NCI-H524 treated with DMSO at 0.1 percent for 48 hours (cell line): ENCODE measurements around the gene TTC39B.
"Not testable (repeated sequence)": the region's sequence is repeated elsewhere in the genome, so short reads cannot be mapped to it uniquely, and the experiment has no call there.

Experiments
- DNase-seq: peaks from one replicate; lab custom pipeline; 2025; lab: John Stamatoyannopoulos, UW

The TTC39B gene

GRCh38 chr9:15268317-15268716 lies 38.7 kb downstream of the TTC39B start:
- no peak for DNase-seq

GRCh38 chr9:15264918-15265317 lies 42.1 kb downstream of the TTC39B start:
- no peak for DNase-seq

GRCh38 chr9:15262581-15262980 lies 44.4 kb downstream of the TTC39B start:
- DNase-seq, result no peak

- DNase-seq, result no peak
Observed at GRCh38 chr9:15256426-15256825, 50.6 kb downstream of the TTC39B start.

- DNase-seq, result no peak
Observed at GRCh38 chr9:15253786-15254185, 53.2 kb downstream of the TTC39B start.

- DNase-seq, result no peak
Observed at GRCh38 chr9:15253197-15253596, 53.8 kb downstream of the TTC39B start.

- DNase-seq, result no peak
Observed at GRCh38 chr9:15249981-15250380, 57.0 kb downstream of the TTC39B start.

- no peak for DNase-seq
Observed at GRCh38 chr9:15249042-15249818, 57.8 kb downstream of the TTC39B start.

- DNase-seq, result no peak
Observed at GRCh38 chr9:15248621-15249020, 58.4 kb downstream of the TTC39B start.

GRCh38 chr9:15248081-15248480 lies 58.9 kb downstream of the TTC39B start:
- no peak for DNase-seq

GRCh38 chr9:15246708-15247107 lies 60.3 kb downstream of the TTC39B start:
- no peak for DNase-seq

- no peak for DNase-seq
Observed at GRCh38 chr9:15246243-15246642, 60.8 kb downstream of the TTC39B start.

GRCh38 chr9:15244001-15244441 lies 63.0 kb downstream of the TTC39B start:
- no peak for DNase-seq

GRCh38 chr9:15243081-15243480 lies 63.9 kb downstream of the TTC39B start:
- DNase-seq, result no peak

GRCh38 chr9:15240927-15241326 lies 66.1 kb downstream of the TTC39B start:
- no peak for DNase-seq

GRCh38 chr9:15239816-15240215 lies 67.2 kb downstream of the TTC39B start:
- DNase-seq, result no peak

GRCh38 chr9:15238646-15239045 lies 68.4 kb downstream of the TTC39B start:
- DNase-seq, result no peak

GRCh38 chr9:15235658-15236057 lies 71.4 kb downstream of the TTC39B start:
- no peak for DNase-seq

GRCh38 chr9:15233941-15234490 lies 73.0 kb downstream of the TTC39B start:
- not testable (repeated sequence) for DNase-seq

GRCh38 chr9:15232706-15233280 lies 74.2 kb downstream of the TTC39B start:
- not testable (repeated sequence) for DNase-seq

GRCh38 chr9:15231788-15232635 lies 75.0 kb downstream of the TTC39B start:
- no peak for DNase-seq

- no peak for DNase-seq
Observed at GRCh38 chr9:15229409-15229808, 77.6 kb downstream of the TTC39B start.
